Activated CD4-positive, alpha-beta T cell treated with anti-CD3 and anti-CD28 coated beads, Interleukin-2, amount 50 U/mL, for 16 hours (primary cell): ENCODE measurements around the gene DERL2.
A peak's percentile ranks its signal among the peaks of the same experiment; 100 is the strongest.
"Not testable (repeated sequence)": the region's sequence is repeated elsewhere in the genome, so short reads cannot be mapped to it uniquely, and the experiment has no call there.

Source experiments
- DNase-seq: peaks from one replicate; pipeline ENCODE4 v3.0.0-alpha.2; 2020

Gene DERL2

GRCh38 chr17:5435781-5436315 is 50.1 kb downstream of the DERL2 start:
- peak; percentile 25 for DNase-seq

DNA sequence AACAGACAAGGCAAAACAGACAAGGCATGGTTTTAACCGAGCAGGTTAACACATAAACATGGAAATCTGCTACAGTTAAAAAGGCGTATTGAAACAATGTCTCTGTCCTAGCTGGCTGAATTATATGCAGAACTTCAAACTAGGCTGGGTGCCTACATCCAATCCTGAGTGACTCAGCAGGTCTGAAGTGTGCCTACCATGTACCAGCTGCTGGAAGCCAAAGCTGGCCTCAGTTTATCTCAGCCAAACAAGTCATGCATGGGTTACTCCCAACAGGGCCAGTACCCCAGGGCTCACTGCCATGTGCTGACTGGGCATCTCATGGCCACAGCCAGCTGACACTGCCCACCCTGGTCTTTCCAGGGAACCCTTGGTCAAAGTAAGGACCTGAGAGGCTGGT is 51.0 kb downstream of the DERL2 start:
- no peak for DNase-seq

DNA sequence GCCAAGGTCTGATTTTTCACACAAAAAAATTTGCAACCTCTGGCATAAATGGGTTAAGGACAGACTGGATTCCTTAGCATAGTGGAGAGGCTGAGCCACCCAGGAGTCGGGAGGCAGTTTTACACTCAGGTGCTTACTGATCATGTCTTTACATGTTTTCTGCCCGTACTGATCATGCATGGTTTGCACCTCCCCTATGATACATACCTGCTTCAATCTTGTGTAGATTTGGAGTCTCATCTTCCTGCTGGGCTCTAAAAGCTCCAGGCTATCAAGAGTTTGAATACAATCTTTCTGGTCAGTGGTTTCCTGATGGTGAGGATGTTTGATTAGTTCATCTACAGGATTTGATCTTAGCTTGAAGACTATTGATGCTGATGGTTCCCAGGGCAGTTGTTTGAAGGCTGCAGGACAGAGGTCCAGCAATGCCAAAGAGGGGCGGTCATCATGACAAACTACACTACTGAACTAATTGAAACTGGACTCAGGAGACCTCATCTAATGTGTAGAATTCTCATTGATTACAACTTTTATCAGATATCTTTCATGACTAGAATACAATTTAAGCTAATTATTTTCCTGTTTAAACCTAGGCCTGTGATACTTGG is 53.9 kb downstream of the DERL2 start:
- no peak for DNase-seq

- not testable (repeated sequence) for DNase-seq
Observed at GRCh38 chr17:5431234-5431633, 54.7 kb downstream of the DERL2 start.

- no peak for DNase-seq
Observed at GRCh38 chr17:5430413-5430999, 55.5 kb downstream of the DERL2 start.

- no peak for DNase-seq
Observed at GRCh38 chr17:5429191-5429887, 56.6 kb downstream of the DERL2 start.

GRCh38 chr17:5425826-5426225 is 60.2 kb downstream of the DERL2 start:
- no peak for DNase-seq

DNA sequence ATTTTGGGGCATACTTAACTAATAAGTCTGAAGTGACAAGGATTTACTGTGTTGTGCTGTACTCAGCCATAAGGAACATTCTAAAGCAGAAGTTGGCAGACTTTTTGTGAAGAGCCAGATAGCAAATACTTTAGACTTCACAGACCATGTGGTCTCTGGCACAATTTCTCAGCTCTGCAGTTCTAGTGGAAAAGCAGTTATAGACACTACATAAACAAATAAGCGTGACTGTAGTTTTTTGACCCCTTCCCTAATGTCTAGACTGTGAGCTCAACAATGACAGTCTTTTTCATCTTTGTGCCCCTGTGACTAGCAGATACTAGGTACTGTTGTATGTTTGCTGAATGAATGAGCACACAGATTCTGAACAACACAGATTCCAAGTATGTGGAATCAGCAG is 61.1 kb downstream of the DERL2 start:
- DNase-seq = no peak

GRCh38 chr17:5422505-5422904 is 63.5 kb downstream of the DERL2 start:
- DNase-seq = no peak
